SK-N-SH (cell line): ENCODE results near the gene FBP1. TPM values are rescaled to one million over a fixed set of nuclear protein-coding genes. Genes with fewer than 3 reads are reported as not detected.
A peak's percentile ranks its signal among the peaks of the same experiment; 100 is the strongest.

Source experiments
- CTCF ChIA-PET: fragments of 300-600, 350-600 bp; formaldehyde crosslinking; extraction: SDS; loops from one replicate; lab custom pipeline; 2021; lab: Yijun Ruan, JAX
- POLR2A ChIA-PET: fragments of 350-600 bp; sonication (Branson Sonifier 250); formaldehyde crosslinking; extraction: SDS; loops from one replicate; lab custom pipeline; 2020; ENCODE audit warnings: antibody characterized with exemption, inconsistent platforms; lab: Yijun Ruan, JAX
- DNase-seq: peaks from one replicate; pipeline ENCODE4 v3.0.0; 2012
- H2AFZ ChIP-seq: fragments of 200-600 bp; sonication (generic); 2 replicates; pipeline ENCODE4 v1.8.1; 2016; ENCODE audit warnings: antibody characterized with exemption, mild to moderate bottlenecking, low read depth
- H3F3A ChIP-seq: fragments of 200-600 bp; sonication (generic); replicated peaks from 2 replicates; pipeline ENCODE3; 2016; ENCODE audit warnings: antibody characterized with exemption, mild to moderate bottlenecking; ENCODE audit not compliant: insufficient read depth
- H3K27ac ChIP-seq, 2 experiments: fragments of 200-500 bp in 1 of 2; fragments of 200-600 bp in 1 of 2; sonication (Bioruptor generic) in 1 of 2; sonication (generic), shearing (Covaris generic) in 1 of 2; 2 replicates each; pipeline versions ENCODE4 v1.5.1 to v1.6.1; 2014 to 2016; ENCODE audit warnings: low read depth in 2 of 2, inconsistent platforms in 1 of 2, low read length in 1 of 2, mild to moderate bottlenecking in 1 of 2, mixed read lengths in 1 of 2
- H3K27me3 ChIP-seq: fragments of 200-600 bp; sonication (generic), shearing (Covaris generic); 2 replicates; pipeline ENCODE4 v1.6.1; 2016; ENCODE audit warnings: mixed run types; ENCODE audit not compliant: insufficient read depth
- H3K36me3 ChIP-seq, 2 experiments: fragments of 200-500 bp in 1 of 2; fragments of 200-600 bp in 1 of 2; sonication (Bioruptor generic) in 1 of 2; sonication (generic) in 1 of 2; replicated peaks in 1 of 2; 2 replicates each; pipeline versions ENCODE3 to v1.5.1; 2014 to 2016; ENCODE audit warnings: low read length in 1 of 2, mild to moderate bottlenecking in 1 of 2; ENCODE audit not compliant: insufficient read depth in 2 of 2, control insufficient read depth in 1 of 2
- H3K4me1 ChIP-seq, 2 experiments: fragments of 200-500 bp in 1 of 2; fragments of 200-600 bp in 1 of 2; sonication (Bioruptor generic) in 1 of 2; sonication (generic), shearing (Covaris generic) in 1 of 2; 2 replicates each; pipeline versions ENCODE4 v1.5.1 to v1.6.1; 2014 to 2016; ENCODE audit warnings: low read depth in 1 of 2, low read length in 1 of 2, mixed run types in 1 of 2; ENCODE audit not compliant: insufficient read depth in 2 of 2, control insufficient read depth in 1 of 2
- H3K4me2 ChIP-seq: fragments of 200-600 bp; sonication (generic), shearing (Covaris generic); 2 replicates; pipeline ENCODE4 v1.6.1; 2017; ENCODE audit warnings: mixed run types
- H3K4me3 ChIP-seq, 2 experiments: fragments of 200-500 bp in 1 of 2; fragments of 200-600 bp in 1 of 2; sonication (Bioruptor generic) in 1 of 2; sonication (generic), shearing (Covaris generic) in 1 of 2; 2 replicates each; pipeline versions ENCODE4 v1.5.1 to v1.8.1; 2014 to 2016; ENCODE audit warnings: low read depth in 2 of 2, inconsistent platforms in 1 of 2, low read length in 1 of 2, mild to moderate bottlenecking in 1 of 2, mixed read lengths in 1 of 2, moderate library complexity in 1 of 2
- H3K79me2 ChIP-seq: fragments of 200-600 bp; sonication (generic); 2 replicates; pipeline ENCODE4 v1.8.1; 2017; ENCODE audit warnings: mild to moderate bottlenecking; ENCODE audit not compliant: insufficient read depth
- H3K9ac ChIP-seq: fragments of 200-600 bp; sonication (generic); 2 replicates; pipeline ENCODE4 v1.6.1; 2017; ENCODE audit warnings: mixed run types
- H3K9me2 ChIP-seq: fragments of 200-600 bp; sonication (generic); 2 replicates; pipeline ENCODE4 v1.6.1; 2017; ENCODE audit warnings: mixed run types
- H3K9me3 ChIP-seq: fragments of 200-600 bp; sonication (generic); 2 replicates; pipeline ENCODE4 v1.6.1; 2017; ENCODE audit warnings: mixed run types, mild to moderate bottlenecking, moderate library complexity
- H4K20me1 ChIP-seq: fragments of 200-600 bp; sonication (generic); 2 replicates; pipeline ENCODE4 v1.6.1; 2017; ENCODE audit warnings: mild to moderate bottlenecking, mixed run types; ENCODE audit not compliant: insufficient read depth
- CHD2 ChIP-seq: fragments of 150-350 bp; IDR thresholded peaks from 2 replicates; pipeline ENCODE4 v1.6.1; 2018; ENCODE audit warnings: low read length; ENCODE audit not compliant: partially characterized antibody
- CTCF ChIP-seq: fragments of 200-600 bp; sonication (generic); IDR thresholded peaks from 2 replicates; pipeline ENCODE4 v1.6.1; 2017; ENCODE audit warnings: antibody characterized with exemption, mild to moderate bottlenecking, moderate library complexity
- ELF1 ChIP-seq: IDR thresholded peaks from 2 replicates; pipeline ENCODE4 v1.4.0; 2012
- EZH2phosphoT487 ChIP-seq: fragments of 200-600 bp; sonication (generic); IDR thresholded peaks from 2 replicates; pipeline ENCODE4 v1.6.1; 2017; ENCODE audit warnings: low read depth, mixed run types, mild to moderate bottlenecking, antibody characterized with exemption, moderate library complexity, borderline replicate concordance
- FOXM1 ChIP-seq: IDR thresholded peaks from 2 replicates; pipeline ENCODE4 v1.4.0; 2012; ENCODE audit warnings: low read depth, mild to moderate bottlenecking
- GABPA ChIP-seq: IDR thresholded peaks from 2 replicates; pipeline ENCODE4 v1.4.0; 2012; ENCODE audit warnings: low read depth, mild to moderate bottlenecking
- IRF3 ChIP-seq: fragments of 150-350 bp; IDR thresholded peaks from 2 replicates; pipeline ENCODE4 v1.6.1; 2016; ENCODE audit warnings: mild to moderate bottlenecking, low read depth, low read length
- JUND ChIP-seq: IDR thresholded peaks from 2 replicates; pipeline ENCODE4 v1.4.0; 2012
- MEF2A ChIP-seq: IDR thresholded peaks from 2 replicates; pipeline ENCODE4 v1.4.0; 2012; ENCODE audit warnings: low read depth, borderline replicate concordance
- NRF1 ChIP-seq: IDR thresholded peaks from 2 replicates; pipeline ENCODE4 v1.6.1; 2012; ENCODE audit warnings: low read depth, mild to moderate bottlenecking, low read length
- RAD21 ChIP-seq: IDR thresholded peaks from 2 replicates; pipeline ENCODE4 v1.6.1; 2012; ENCODE audit warnings: mild to moderate bottlenecking, low read length
- RCOR1 ChIP-seq: fragments of 150-350 bp; IDR thresholded peaks from 2 replicates; pipeline ENCODE4 v1.6.1; 2017; ENCODE audit warnings: antibody characterized with exemption, low read length
- RFX5 ChIP-seq: IDR thresholded peaks from 2 replicates; pipeline ENCODE4 v1.6.1; 2012; ENCODE audit warnings: mild to moderate bottlenecking, improper control_type of control experiment, low read length
- RXRA ChIP-seq: IDR thresholded peaks from 2 replicates; pipeline ENCODE4 v1.4.0; 2012; ENCODE audit warnings: low read depth, mild to moderate bottlenecking, borderline replicate concordance
- SMC3 ChIP-seq: IDR thresholded peaks from 2 replicates; pipeline ENCODE4 v1.6.1; 2012; ENCODE audit warnings: low read depth, low read length, improper control_type of control experiment
- TCF12 ChIP-seq: IDR thresholded peaks from 2 replicates; pipeline ENCODE4 v1.4.0; 2012
- USF2 ChIP-seq: fragments of 150-350 bp; IDR thresholded peaks from 2 replicates; pipeline ENCODE4 v1.6.1; 2017; ENCODE audit warnings: antibody characterized with exemption, low read length, low read depth, borderline replicate concordance
- WGBS: methylation state at CpG from one replicate; pipeline ENCODE4 v1.1.6; 2017; ENCODE audit warnings: low lambda C conversion rate; 5-methylcytosine and 5-hydroxymethylcytosine counted together
- polyA plus RNA-seq, 3 experiments: library from polyadenylated mRNA; depleted of rRNA; stranded (reverse); fragments of >200 nt; gene quantifications; 2 replicates each; pipeline ENCODE4 v1.2.3, GENCODE V29; 2012
- TF ChIP-seq, protein P1 (sequence below): IDR thresholded peaks from 2 replicates; pipeline ENCODE4 v1.4.0; 2012; ENCODE audit warnings: low read depth, borderline replicate concordance
- TF ChIP-seq, protein P2 (sequence below): IDR thresholded peaks from 2 replicates; pipeline ENCODE4 v1.4.0; 2012; ENCODE audit warnings: low read depth, borderline replicate concordance

The FBP1 gene
- polyA plus RNA-seq, 1 of the 3 experiments (the other 2 are of a cell fraction) = not detected

GRCh38 chr9:94554439-94555331, 84.6 kb downstream of the FBP1 start, which contains the start of gene PCAT7:
Gene PCAT7 (plus strand): TSS chr9:94555083.
- no peak within 1 kb of the TSS for H3K27ac ChIP-seq
- WGBS = 78% methylated on average over 24 of the region's 40 CpGs
- no peak within 1 kb of the TSS for H3K9ac ChIP-seq

GRCh38 chr9:94554078-94554438, 85.3 kb downstream of the FBP1 start:
- no peaks in the 10 kb centered on the region for H3K9me2 ChIP-seq
- H3K36me3 ChIP-seq = no peaks in the 10 kb centered on the region
- no peaks in the 10 kb centered on the region for H3K9me3 ChIP-seq
- H3K4me1 ChIP-seq = no peaks in the 10 kb centered on the region; a peak in 1 of 4 replicates
- H3F3A ChIP-seq = no peaks in the 10 kb centered on the region
- no peak overlapping the region for H3K27ac ChIP-seq
- WGBS = 61% methylated on average over 16 of the region's 16 CpGs
- H3K4me2 ChIP-seq = no peak overlapping the region
- ChIA-PET POLR2A (no interaction called here), CTCF (interaction anchor here (1.0 to 2.0 kb wide), 2 partner anchors 12 to 50 kb away, joined by 6 to 8 read pairs; no protein-coding TSS in a partner anchor)
- H4K20me1 ChIP-seq = no peaks in the 10 kb centered on the region
- no peaks in the 10 kb centered on the region for H3K79me2 ChIP-seq
- no peak overlapping the region for H3K4me3 ChIP-seq
- H2AFZ ChIP-seq = no peak overlapping the region
- DNase-seq = no peak
- no peaks in the 10 kb centered on the region for H3K27me3 ChIP-seq
- H3K9ac ChIP-seq = no peak overlapping the region
- TF ChIP-seq, protein P1, sequence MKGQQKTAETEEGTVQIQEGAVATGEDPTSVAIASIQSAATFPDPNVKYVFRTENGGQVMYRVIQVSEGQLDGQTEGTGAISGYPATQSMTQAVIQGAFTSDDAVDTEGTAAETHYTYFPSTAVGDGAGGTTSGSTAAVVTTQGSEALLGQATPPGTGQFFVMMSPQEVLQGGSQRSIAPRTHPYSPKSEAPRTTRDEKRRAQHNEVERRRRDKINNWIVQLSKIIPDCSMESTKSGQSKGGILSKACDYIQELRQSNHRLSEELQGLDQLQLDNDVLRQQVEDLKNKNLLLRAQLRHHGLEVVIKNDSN = no peak
- TF ChIP-seq TCF12 (no peak), RCOR1 (no peak), JUND (no peak), IRF3 (no peak), CHD2 (no peak), NRF1 (no peak), RFX5 (no peak), SMC3 (no peak), EZH2phosphoT487 (no peak), GABPA (no peak), USF2 (no peak), FOXM1 (no peak), CTCF (no peak), ELF1 (no peak), RXRA (no peak)
- TF ChIP-seq, protein P2, sequence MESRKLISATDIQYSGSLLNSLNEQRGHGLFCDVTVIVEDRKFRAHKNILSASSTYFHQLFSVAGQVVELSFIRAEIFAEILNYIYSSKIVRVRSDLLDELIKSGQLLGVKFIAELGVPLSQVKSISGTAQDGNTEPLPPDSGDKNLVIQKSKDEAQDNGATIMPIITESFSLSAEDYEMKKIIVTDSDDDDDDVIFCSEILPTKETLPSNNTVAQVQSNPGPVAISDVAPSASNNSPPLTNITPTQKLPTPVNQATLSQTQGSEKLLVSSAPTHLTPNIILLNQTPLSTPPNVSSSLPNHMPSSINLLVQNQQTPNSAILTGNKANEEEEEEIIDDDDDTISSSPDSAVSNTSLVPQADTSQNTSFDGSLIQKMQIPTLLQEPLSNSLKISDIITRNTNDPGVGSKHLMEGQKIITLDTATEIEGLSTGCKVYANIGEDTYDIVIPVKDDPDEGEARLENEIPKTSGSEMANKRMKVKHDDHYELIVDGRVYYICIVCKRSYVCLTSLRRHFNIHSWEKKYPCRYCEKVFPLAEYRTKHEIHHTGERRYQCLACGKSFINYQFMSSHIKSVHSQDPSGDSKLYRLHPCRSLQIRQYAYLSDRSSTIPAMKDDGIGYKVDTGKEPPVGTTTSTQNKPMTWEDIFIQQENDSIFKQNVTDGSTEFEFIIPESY = no peak

More at GRCh38 chr9:94554439-94555331, 84.6 kb downstream of the FBP1 start, which contains the start of gene PCAT7:
- Histone ChIP-seq H3F3A (no peaks in the 10 kb centered on the region), H3K4me2 (no peak within 1 kb of the TSS), H3K4me3 (no peak within 1 kb of the TSS), H3K79me2 (no peaks in the 10 kb centered on the region), H3K9me3 (no peaks in the 10 kb centered on the region), H3K9me2 (no peaks in the 10 kb centered on the region), H2AFZ (no peak within 1 kb of the TSS), H4K20me1 (no peaks in the 10 kb centered on the region), H3K36me3 (no peaks in the 10 kb centered on the region), H3K4me1 (no peaks in the 10 kb centered on the region; a peak in 1 of 4 replicates), H3K27me3 (no peaks in the 10 kb centered on the region)
- TF ChIP-seq SMC3 (peak; percentile 13; the same call in 1 of the 2 replicates), MEF2A (no peak), RAD21 (peak; percentile 58)
- ChIA-PET CTCF (interaction anchor here (0.6 to 2.0 kb wide), 4 partner anchors 8 to 442 kb away, joined by 3 to 8 read pairs (median 5); no protein-coding TSS in a partner anchor), POLR2A (no interaction called here)
- peak; percentile 56 for DNase-seq
